Transverse colon (tissue), 4 donors: ENCODE results near the gene KCNT1.

Experiments used
- POLR2AphosphoS5 ChIP-seq, 3 donors: sonication (generic); formaldehyde crosslinking; IDR thresholded peaks; one replicate each; pipeline ENCODE4 v1.6.1; 2016; ENCODE audit warnings: antibody characterized with exemption in 3 of 3
- TF ChIP-seq, protein P1 (sequence below), 5 experiments: fragments of 200-600 bp in 3 of 5; fragments of 450-650 bp in 2 of 5; sonication (generic) in 3 of 5; IDR thresholded peaks; 1 replicate in 2 of 5; 2 replicates in 3 of 5; pipeline ENCODE4 v1.5.1; 2016 to 2017; ENCODE audit warnings: antibody characterized with exemption in 5 of 5, inconsistent platforms in 3 of 5, mild to moderate bottlenecking in 2 of 5, moderate library complexity in 1 of 5

DNA sequence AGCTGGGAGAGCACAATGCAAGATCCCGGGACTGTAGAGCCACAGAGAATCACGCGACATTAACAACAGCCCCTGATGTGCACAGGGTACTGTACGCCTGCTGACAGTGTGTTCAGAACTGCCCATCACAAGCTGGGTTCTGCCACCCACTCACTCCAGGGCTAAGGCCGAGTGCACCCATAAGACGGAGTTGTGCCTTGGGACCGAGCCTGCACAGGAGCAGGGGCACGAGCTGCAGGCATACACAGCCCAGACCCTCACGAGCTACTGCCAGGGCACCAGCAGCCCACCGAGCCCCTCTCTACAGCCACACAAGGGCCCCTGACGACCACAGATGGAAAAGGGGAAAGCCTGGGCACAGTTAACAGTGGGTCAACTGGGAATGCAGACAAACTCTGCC, 137.5 kb downstream of the KCNT1 start:
- no peak for TF ChIP-seq POLR2AphosphoS5 (IDR thresholded peaks at IDR 0.05)
- TF ChIP-seq, protein P1, sequence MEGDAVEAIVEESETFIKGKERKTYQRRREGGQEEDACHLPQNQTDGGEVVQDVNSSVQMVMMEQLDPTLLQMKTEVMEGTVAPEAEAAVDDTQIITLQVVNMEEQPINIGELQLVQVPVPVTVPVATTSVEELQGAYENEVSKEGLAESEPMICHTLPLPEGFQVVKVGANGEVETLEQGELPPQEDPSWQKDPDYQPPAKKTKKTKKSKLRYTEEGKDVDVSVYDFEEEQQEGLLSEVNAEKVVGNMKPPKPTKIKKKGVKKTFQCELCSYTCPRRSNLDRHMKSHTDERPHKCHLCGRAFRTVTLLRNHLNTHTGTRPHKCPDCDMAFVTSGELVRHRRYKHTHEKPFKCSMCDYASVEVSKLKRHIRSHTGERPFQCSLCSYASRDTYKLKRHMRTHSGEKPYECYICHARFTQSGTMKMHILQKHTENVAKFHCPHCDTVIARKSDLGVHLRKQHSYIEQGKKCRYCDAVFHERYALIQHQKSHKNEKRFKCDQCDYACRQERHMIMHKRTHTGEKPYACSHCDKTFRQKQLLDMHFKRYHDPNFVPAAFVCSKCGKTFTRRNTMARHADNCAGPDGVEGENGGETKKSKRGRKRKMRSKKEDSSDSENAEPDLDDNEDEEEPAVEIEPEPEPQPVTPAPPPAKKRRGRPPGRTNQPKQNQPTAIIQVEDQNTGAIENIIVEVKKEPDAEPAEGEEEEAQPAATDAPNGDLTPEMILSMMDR (IDR thresholded peaks at IDR 0.05): no peak
